T-helper 2 cell treated with Interferon-gamma antibody and Interleukin-4, amounts not matched to agents 5 μg/mL and 100 μg/mL, for 36 hours (primary cell): Measurements from ENCODE around the gene C2CD3.

Experiments
- DNase-seq: peaks from one replicate; pipeline ENCODE4 v3.0.0; 2021; ENCODE audit warnings: low spot score
- H3K27ac Mint-ChIP-seq: one replicate; pipeline ENCODE4 v1.8.0; 2021; ENCODE audit warnings: mild to moderate bottlenecking, mixed read lengths
- H3K27me3 Mint-ChIP-seq: one replicate; pipeline ENCODE4 v1.8.0; 2021; ENCODE audit warnings: low read depth, mixed read lengths
- H3K36me3 Mint-ChIP-seq: one replicate; pipeline ENCODE4 v1.8.0; 2021; ENCODE audit warnings: low read depth, mixed read lengths
- H3K4me1 Mint-ChIP-seq: one replicate; pipeline ENCODE4 v1.8.0; 2021; ENCODE audit warnings: low read depth, mixed read lengths
- H3K4me3 Mint-ChIP-seq: one replicate; pipeline ENCODE4 v1.8.0; 2022; ENCODE audit warnings: mild to moderate bottlenecking, moderate library complexity, mixed read lengths
- H3K9me3 Mint-ChIP-seq: one replicate; pipeline ENCODE4 v1.8.0; 2021; ENCODE audit warnings: mixed read lengths

The C2CD3 gene

DNA sequence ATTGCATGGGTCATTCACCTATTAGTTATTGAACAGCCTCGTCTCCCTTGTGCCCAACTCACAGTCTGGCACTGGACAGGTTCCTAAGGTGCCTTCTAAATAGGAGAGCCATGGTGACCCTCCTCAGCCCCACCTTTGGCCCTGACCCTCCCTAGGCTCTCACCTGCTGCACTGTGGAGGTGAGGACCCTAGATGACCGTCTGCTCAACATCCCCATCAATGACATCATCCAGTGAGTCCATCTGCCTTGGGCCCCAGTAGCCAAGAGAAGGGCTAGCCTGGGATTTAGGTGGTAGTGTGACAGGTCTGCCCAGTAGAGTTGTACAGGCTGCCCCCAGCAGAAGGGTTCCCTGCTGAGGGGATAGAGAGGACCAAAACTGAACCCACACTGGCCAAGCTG is 201.7 kb downstream of the C2CD3 start:
- H3K27me3 Mint-ChIP-seq: no peaks in the 10 kb centered on the region
- no peak overlapping the region for H3K4me3 Mint-ChIP-seq
- H3K9me3 Mint-ChIP-seq: no peaks in the 10 kb centered on the region
- no peak for DNase-seq
- H3K36me3 Mint-ChIP-seq: peaks cover 19% of the 10 kb centered on the region
- peak overlapping the region; percentile 7 for H3K27ac Mint-ChIP-seq
- peaks cover 48% of the 10 kb centered on the region for H3K4me1 Mint-ChIP-seq

DNA sequence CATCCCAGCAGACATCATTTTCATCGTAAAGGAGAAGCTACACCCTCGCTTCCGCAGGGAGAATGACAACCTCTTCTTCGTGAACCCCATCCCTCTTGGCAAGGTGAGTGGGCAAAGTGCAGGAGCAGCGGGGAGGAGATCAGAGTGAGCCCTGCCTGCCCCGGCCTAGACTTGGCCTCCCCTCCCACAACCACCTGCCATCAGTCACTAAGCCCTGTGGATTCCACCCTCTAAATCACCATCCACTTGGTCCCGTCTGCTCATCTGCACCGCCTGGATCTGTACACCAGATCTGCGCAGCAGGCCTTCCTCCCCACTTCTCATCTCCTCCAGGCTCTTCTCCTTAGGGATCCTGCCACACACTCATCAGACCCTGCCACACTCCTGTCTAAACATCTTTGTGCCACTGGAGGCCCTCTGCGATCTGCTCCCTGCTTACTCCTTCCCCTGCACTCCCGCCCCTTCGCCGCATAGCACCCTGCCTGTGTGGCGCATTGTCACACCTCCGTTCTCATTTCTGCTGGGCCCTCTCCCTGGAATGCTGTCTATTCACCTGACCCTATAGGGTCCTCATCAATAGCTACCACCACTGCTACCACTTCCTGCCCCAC is 202.3 kb downstream of the C2CD3 start:
- no peak overlapping the region for H3K4me3 Mint-ChIP-seq
- H3K27me3 Mint-ChIP-seq: no peaks in the 10 kb centered on the region
- DNase-seq: no peak
- peak overlapping the region; percentile 7 for H3K27ac Mint-ChIP-seq
- H3K36me3 Mint-ChIP-seq: peaks cover 14% of the 10 kb centered on the region
- H3K9me3 Mint-ChIP-seq: no peaks in the 10 kb centered on the region
- peaks cover 47% of the 10 kb centered on the region for H3K4me1 Mint-ChIP-seq

DNA sequence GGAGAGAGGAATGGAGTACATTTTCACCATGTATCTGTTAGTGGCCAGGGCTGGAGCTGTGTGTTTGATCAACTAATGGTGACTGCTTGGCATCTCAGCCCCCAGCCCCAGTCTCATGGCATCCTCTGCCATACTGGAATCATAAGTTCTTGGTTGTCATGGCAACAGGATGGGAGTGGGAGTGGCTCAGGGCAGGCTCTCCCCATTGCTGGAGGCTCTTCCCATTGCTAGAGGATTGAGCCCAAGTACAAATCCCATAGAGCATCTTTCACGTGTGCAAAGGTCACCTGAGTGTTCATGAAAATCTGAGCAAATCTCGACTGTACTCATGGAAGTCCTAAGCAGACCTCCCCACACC is 205.1 kb downstream of the C2CD3 start:
- H3K9me3 Mint-ChIP-seq: no peaks in the 10 kb centered on the region
- peaks cover 30% of the 10 kb centered on the region for H3K4me1 Mint-ChIP-seq
- H3K36me3 Mint-ChIP-seq: no peaks in the 10 kb centered on the region
- no peaks in the 10 kb centered on the region for H3K27me3 Mint-ChIP-seq
- H3K4me3 Mint-ChIP-seq: no peak overlapping the region
- no peak for DNase-seq
- no peak overlapping the region for H3K27ac Mint-ChIP-seq

GRCh38 chr11:73965076-73965763 is 205.6 kb downstream of the C2CD3 start:
- Mint-ChIP-seq H3K9me3 (no peaks in the 10 kb centered on the region), H3K36me3 (no peaks in the 10 kb centered on the region), H3K4me1 (peaks cover 27% of the 10 kb centered on the region), H3K4me3 (no peak overlapping the region), H3K27me3 (no peaks in the 10 kb centered on the region), H3K27ac (no peak overlapping the region)
- DNase-seq: no peak

GRCh38 chr11:73963861-73964260 is 206.9 kb downstream of the C2CD3 start:
- no peaks in the 10 kb centered on the region for H3K36me3 Mint-ChIP-seq
- no peak overlapping the region for H3K27ac Mint-ChIP-seq
- DNase-seq: no peak
- H3K9me3 Mint-ChIP-seq: no peaks in the 10 kb centered on the region
- H3K4me3 Mint-ChIP-seq: peak overlapping the region; percentile 32
- peaks cover 15% of the 10 kb centered on the region for H3K4me1 Mint-ChIP-seq
- no peaks in the 10 kb centered on the region for H3K27me3 Mint-ChIP-seq
